Measurements from ENCODE around the gene SLC5A2.

Gene SLC5A2

GRCh38 chr16:31459687-31460581, 23.0 kb upstream of the SLC5A2 start:
- peak overlapping the region; percentile 100 for H3K27ac ChIP-seq
- TF ChIP-seq CTCF (conservative IDR thresholded peaks at IDR 0.05; ENCODE audit: low read depth): no peak
- ChIA-PET POLR2A (ENCODE audit: low non-redundant PET) (interaction anchor here (0.6 to 1.1 kb wide), 2 partner anchors 24 to 517 kb away, joined by 3 to 4 read pairs; no protein-coding TSS in a partner anchor), CTCF (interaction anchor here (0.6 to 1.4 kb wide), 6 partner anchors 12 to 259 kb away, joined by 3 to 6 read pairs (median 3); partner anchors contain the start of genes TGFB1I1 and ZNF843)
- DNase-seq (ENCODE audit: low spot score): peak; percentile 96

GRCh38 chr16:31460582-31461002, 22.3 kb upstream of the SLC5A2 start:
- H3K27ac ChIP-seq: peak overlapping the region; percentile 100
- TF ChIP-seq CTCF (conservative IDR thresholded peaks at IDR 0.05; ENCODE audit: low read depth): peak; percentile 49
- ChIA-PET POLR2A (ENCODE audit: low non-redundant PET) (no interaction called here), CTCF (interaction anchor here (0.6 to 1.4 kb wide), 5 partner anchors 11 to 200 kb away, joined by 3 to 6 read pairs (median 3); partner anchors contain the start of genes TGFB1I1 and ZNF843)
- no peak for DNase-seq (ENCODE audit: low spot score)

GRCh38 chr16:31461201-31461920, 21.6 kb upstream of the SLC5A2 start:
- no peak for TF ChIP-seq CTCF (conservative IDR thresholded peaks at IDR 0.05; ENCODE audit: low read depth)
- peak overlapping the region; percentile 27; the same call in 1 of the 2 replicates for H3K27ac ChIP-seq
- ChIA-PET CTCF (interaction anchor here (1.1 to 1.4 kb wide), 2 partner anchors 11 to 27 kb away, joined by 3 to 6 read pairs; partner anchors contain the start of gene TGFB1I1), POLR2A (ENCODE audit: low non-redundant PET) (no interaction called here)
- DNase-seq (ENCODE audit: low spot score): no peak

- ChIA-PET CTCF (no interaction called here), POLR2A (ENCODE audit: low non-redundant PET) (no interaction called here)
- no peak for DNase-seq (ENCODE audit: low spot score)
- H3K27ac ChIP-seq: peak overlapping the region; percentile 27; the same call in 1 of the 2 replicates
- TF ChIP-seq CTCF (conservative IDR thresholded peaks at IDR 0.05; ENCODE audit: low read depth): no peak
Observed at GRCh38 chr16:31461921-31462804, 20.8 kb upstream of the SLC5A2 start.

- no peak overlapping the region for H3K27ac ChIP-seq
- DNase-seq (ENCODE audit: low spot score): no peak
- no peak for TF ChIP-seq CTCF (conservative IDR thresholded peaks at IDR 0.05; ENCODE audit: low read depth)
- POLR2A ChIA-PET (ENCODE audit: low non-redundant PET): no interaction called here
- CTCF ChIA-PET: no interaction called here
Observed at GRCh38 chr16:31464348-31464769, 18.6 kb upstream of the SLC5A2 start.
